ENCODE measurements around the gene HTRA1.

DNA sequence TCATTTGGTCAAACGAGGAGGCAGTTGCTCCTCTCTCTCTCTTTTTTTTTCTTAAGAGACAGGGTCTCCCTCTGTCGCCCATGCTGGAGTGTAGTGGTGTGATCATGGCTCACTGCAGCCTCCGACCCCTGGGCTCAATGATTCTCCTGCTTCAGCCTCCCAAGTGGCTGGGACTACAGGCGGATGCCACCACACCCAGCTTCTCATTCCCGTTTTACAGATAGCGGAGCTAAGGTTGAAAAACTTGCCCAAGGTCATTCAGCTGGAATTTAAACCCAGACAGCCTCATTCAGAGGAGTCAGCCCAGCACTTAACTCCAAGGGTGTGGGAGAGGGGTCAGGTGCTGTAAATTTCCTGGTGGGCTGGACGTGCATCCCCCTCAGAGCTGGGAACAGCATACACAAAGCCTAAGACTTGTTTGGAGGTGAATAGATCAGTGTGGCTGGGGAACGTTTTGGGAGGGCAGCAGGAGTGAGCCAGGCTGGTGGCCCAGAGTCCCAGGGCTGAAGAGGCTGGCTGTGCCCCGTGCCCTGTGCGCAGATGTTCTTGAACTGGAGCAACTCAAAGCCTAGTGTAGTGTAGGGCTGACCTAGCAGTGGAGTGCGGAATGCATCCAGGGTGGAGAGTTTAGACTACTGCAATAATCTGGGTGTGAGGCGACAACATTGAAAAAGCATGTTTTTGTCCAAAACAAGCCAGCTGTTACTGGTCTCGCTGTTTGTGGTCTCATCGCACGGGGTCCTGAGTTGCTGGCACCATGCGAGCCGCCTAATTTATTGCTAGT lies 2.3 kb downstream of the HTRA1 start:
- TF ChIP-seq POLR2A (IDR thresholded peaks at IDR 0.05) (no peak), POLR2AphosphoS5 (IDR thresholded peaks at IDR 0.05) (no peak)
- TF ChIP-seq, protein P1, sequence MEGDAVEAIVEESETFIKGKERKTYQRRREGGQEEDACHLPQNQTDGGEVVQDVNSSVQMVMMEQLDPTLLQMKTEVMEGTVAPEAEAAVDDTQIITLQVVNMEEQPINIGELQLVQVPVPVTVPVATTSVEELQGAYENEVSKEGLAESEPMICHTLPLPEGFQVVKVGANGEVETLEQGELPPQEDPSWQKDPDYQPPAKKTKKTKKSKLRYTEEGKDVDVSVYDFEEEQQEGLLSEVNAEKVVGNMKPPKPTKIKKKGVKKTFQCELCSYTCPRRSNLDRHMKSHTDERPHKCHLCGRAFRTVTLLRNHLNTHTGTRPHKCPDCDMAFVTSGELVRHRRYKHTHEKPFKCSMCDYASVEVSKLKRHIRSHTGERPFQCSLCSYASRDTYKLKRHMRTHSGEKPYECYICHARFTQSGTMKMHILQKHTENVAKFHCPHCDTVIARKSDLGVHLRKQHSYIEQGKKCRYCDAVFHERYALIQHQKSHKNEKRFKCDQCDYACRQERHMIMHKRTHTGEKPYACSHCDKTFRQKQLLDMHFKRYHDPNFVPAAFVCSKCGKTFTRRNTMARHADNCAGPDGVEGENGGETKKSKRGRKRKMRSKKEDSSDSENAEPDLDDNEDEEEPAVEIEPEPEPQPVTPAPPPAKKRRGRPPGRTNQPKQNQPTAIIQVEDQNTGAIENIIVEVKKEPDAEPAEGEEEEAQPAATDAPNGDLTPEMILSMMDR (IDR thresholded peaks at IDR 0.05) = no peak

Data from sigmoid colon (tissue), 4 donors.